T-helper 2 cell treated with Interferon-gamma antibody and Interleukin-4, amounts not matched to agents 100 ng/mL and 5 ng/mL, for 36 hours (primary cell): ENCODE data around the gene POLR1D. TPM values are rescaled to one million over a fixed set of nuclear protein-coding genes. Genes with fewer than 3 reads are reported as not detected.
"Not testable (repeated sequence)": the region's sequence is repeated elsewhere in the genome, so short reads cannot be mapped to it uniquely, and the experiment has no call there.

Source experiments
- intact Hi-C: fragments of 100-400 bp; cut with micrococcal nuclease; formaldehyde crosslinking; loops from one replicate; pipeline ENCODE4 v1.15.1; 2023
- total RNA-seq: library from RNA; stranded (reverse); gene quantifications from 2 replicates; pipeline ENCODE4 v1.2.3, GENCODE V29; 2022

The POLR1D gene
- total RNA-seq, 1 donor from 2014 or later: 108 TPM

DNA sequence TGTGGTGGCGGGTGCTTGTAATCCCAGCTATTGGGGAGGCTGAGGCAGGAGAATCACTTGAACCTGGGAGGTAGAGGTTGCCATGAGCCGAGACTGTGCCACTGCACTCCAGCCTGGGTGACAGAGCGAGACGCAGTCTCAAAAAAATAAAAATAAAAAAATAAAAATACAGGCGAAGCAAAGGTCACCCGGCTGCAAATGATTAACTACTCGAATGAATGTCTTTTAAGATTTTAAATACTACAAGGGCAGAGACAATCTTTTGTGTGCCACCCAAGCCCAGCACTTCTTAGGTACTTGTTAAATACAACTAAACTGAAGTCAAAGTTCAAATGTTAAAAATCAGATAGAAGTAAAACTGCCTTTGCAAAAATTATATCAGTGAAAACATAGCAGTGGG is 8.1 kb upstream of the POLR1D start:
- intact Hi-C loops: no loop called here

- intact Hi-C loops: no loop called here
These were observed 3.8 kb upstream of the POLR1D start for GRCh38 chr13:27617881-27618321.

- intact Hi-C loops: no loop called here
These were observed 2.5 kb upstream of the POLR1D start for GRCh38 chr13:27619093-27619727.

DNA sequence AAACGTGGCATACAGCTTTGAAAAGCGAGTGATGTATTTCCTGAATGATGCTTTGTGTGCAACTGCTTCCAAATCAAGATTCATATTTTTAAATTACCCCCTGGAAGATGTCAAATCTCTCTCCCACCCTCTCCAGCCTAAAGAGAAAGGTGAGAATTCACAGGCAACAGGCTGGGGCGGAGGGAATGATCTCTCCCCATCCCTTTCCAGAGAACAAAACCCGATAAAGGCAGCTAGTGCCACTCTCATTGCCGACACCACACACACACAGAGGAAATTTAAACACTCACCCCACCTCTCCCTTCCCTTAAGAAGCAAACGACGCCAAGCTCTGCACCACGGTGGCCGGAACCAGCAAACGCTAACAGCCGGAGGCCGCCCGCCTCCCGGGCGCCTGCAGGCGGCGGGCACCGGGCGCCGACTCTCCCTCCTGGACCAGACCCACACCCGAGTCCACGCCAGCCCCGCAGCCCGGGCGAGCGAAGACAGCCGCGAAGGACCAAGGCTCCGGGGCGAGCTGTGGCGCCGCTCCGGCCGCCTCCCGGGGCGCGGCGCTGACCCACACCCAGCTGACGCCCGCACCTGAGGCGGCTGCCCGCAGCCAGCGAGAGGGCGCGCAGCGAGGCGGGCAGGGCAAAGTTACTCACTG is 1.8 kb upstream of the POLR1D start:
- intact Hi-C loops: loop anchor here (2.0 to 5.0 kb wide), 5 partner anchors 207 to 1039 kb away; partner anchors contain the start of genes PAN3, POMP, RPL21 and USP12

GRCh38 chr13:27620377-27621115 is 1.1 kb upstream of the POLR1D start, which contains the start of gene LNX2:
LNX2 (minus strand) TSS chr13:27620529; CDS start chr13:27581703, 38,826 bp downstream.
- intact Hi-C loops: loop anchor here (1.0 to 5.0 kb wide), 7 partner anchors 170 to 1038 kb away; partner anchors contain the start of genes MTIF3, PAN3, POMP and RPL21

GRCh38 chr13:27621116-27621365 is 651 bp upstream of the POLR1D start:
- intact Hi-C loops: loop anchor here (1.0 to 5.0 kb wide), 7 partner anchors 171 to 1038 kb away; partner anchors contain the start of genes MTIF3, PAN3, POMP and RPL21

DNA sequence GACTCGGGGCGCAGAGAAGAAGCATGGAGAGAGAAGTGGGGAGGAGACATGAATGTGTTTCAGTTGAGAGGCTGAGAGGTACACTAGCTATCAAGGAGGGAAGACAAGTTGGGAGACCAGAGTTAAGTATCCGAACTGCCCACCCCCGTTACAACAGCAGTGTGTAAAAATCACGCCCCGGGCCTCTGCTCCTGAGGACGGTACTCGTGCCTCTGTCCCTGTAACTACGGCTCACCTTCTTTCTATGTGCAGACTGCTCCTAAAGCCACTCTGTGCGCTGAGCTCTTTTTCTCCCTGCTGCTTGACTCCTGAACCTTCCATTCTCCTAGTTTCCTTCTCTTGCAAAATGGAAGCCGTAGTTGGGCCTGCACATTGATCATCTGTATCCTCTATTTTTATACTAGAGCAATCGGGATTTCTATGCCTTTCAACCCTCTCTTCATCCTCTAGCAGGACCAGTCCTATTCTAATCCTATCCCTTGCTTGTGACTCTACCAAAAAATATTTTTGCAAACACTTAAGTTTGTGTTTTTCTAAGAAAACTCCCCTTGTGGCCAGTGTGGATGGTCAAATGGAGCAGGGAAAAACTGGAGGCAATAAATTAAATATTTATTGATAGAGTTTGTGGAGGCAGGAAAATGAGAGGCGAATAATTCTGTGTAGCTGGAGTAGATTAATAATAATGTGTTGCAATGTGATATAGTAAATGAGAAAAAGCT is 569 bp downstream of the POLR1D start:
- intact Hi-C loops: loop anchor here (5.0 kb wide), 3 partner anchors 205 to 450 kb away; partner anchors contain the start of genes RPL21 and USP12

DNA sequence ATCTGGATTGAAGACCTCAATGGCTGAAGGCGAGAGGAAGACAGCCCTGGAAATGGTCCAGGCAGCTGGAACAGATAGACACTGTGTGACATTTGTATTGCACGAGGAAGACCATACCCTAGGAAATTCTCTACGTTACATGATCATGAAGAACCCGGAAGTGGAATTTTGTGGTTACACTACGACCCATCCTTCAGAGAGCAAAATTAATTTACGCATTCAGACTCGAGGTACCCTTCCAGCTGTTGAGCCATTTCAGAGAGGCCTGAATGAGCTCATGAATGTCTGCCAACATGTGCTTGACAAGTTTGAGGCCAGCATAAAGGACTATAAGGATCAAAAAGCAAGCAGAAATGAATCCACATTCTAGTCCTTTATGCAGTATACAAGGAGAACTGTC is 1.2 kb downstream of the POLR1D start:
- intact Hi-C loops: loop anchor here (5.0 kb wide), 3 partner anchors 204 to 451 kb away; partner anchors contain the start of genes RPL21 and USP12

GRCh38 chr13:27624071-27624470 is 2.4 kb downstream of the POLR1D start:
- intact Hi-C loops: loop anchor here (5.0 kb wide), 3 partner anchors 203 to 452 kb away; partner anchors contain the start of genes RPL21 and USP12

DNA sequence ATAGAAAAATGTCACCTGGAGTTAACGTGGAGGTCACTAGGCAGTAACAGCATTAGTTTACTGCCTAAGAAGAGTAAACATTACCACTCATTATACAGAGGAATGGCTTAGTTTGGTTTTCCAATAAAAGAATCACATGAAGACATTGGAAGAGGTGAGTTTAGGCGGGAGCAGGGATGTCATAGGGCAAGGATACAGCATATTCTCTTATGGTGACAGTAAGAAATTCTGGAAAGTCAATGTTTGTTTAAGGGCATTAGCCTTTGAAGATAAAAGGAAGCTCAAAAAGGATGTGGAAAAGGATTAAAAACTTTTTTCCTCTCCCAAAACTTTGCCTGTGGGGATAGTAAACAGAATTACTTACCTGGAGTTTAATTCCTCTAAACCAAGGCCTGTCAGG is 4.1 kb downstream of the POLR1D start:
- intact Hi-C loops: no loop called here

- intact Hi-C loops: no loop called here
These were observed 5.7 kb downstream of the POLR1D start for GRCh38 chr13:27627380-27627779.

- intact Hi-C loops: no loop called here
These were observed 6.4 kb downstream of the POLR1D start for GRCh38 chr13:27628081-27628480.

- intact Hi-C loops: not testable (repeated sequence)
These were observed 7.1 kb downstream of the POLR1D start for GRCh38 chr13:27628766-27629165.

DNA sequence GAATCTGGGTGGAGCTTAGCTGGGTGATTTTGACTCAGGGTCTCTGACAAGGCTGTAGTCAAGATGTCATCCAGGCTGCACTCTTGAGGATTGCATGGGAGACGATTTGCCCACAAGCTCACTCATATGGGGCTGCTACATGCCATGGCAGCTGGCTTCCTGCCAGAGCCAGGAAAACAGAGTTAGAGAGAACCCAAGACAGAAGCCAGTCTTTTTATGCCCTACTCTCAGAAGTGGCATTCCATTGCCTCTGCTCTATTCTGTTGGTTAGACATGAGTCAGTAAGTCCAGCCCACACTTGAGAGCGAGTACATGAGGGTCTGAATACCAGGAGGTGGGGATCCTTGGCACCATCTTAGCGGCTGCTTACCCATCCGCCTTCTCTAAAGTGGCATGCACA is 9.5 kb downstream of the POLR1D start:
- intact Hi-C loops: no loop called here

DNA sequence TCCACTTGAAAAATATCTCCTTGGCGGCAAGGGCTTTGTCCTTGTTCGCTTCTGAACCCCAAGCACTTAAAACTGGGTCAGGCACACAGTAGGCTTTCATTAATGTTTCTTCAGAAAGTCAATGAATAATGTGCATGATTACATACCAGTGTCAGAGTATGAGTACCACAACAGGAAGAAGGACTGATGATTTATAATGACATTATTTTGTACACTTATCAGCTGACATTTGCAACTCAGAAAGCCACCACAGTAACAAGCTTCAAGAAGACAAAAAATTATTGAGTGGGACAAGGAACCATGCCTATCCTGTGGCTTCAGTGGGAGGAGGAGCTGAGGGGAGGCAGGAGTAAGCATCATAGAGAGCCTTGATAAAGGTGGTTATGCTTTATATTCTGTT is 10.0 kb downstream of the POLR1D start:
- intact Hi-C loops: no loop called here

DNA sequence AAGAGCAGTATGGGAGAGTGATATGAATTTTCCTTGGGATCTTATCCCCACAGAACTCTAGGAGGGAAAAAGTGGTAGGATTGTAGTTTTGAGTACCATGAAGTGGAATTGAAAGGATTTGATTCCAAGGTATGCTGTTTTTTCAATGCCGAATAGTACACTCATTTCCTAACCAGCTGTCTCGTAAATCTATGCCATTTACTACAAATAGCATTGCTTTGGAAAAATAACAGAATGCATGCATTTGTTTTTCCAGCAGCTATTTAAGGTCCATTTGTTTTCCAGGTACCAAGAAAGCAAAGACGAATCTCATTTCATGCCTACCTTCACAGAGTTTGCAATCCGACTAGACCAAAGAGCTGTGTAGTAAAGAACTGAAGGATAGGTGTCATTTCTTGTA is 10.5 kb downstream of the POLR1D start:
- intact Hi-C loops: no loop called here

DNA sequence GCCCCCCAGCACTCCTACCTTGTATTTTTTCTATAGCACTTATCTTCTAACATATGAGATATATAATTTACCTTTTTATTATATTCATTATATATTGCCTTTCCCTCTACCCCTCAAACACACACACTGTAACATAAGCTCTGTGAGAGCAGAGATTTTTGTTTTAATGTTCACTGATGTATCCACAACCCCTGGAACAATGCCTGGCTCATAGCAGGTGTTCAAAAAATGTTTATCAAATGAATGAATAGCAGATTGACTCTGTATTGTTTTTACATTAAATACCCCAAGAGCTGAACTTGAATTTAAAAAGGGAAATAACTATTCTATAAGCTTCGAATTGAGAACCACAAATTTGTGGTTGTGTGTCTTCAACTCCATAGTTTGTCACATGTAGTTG is 11.0 kb downstream of the POLR1D start:
- intact Hi-C loops: no loop called here

GRCh38 chr13:27634231-27634630 is 12.5 kb downstream of the POLR1D start:
- intact Hi-C loops: no loop called here

DNA sequence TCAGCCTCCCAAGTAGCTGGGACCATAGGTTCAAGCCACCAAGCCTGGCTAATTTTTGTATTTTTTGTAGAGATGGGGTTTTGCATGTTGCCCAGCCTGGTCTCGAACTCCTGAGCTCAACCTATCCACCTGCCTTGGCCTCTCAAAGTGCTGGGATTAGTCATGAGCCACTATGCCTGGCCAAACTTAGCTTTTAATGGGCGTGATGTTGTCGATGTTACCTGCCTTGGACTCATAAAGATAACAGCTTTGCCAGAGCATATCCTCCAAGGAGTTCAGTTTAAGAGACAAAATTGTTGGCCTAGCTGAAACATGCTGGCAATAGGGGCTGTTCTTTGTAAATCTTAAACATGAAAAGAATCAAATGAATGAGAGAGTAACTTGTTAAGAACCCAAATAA is 13.1 kb downstream of the POLR1D start:
- intact Hi-C loops: no loop called here

- intact Hi-C loops: no loop called here
These were observed 13.6 kb downstream of the POLR1D start for GRCh38 chr13:27635266-27635665.

DNA sequence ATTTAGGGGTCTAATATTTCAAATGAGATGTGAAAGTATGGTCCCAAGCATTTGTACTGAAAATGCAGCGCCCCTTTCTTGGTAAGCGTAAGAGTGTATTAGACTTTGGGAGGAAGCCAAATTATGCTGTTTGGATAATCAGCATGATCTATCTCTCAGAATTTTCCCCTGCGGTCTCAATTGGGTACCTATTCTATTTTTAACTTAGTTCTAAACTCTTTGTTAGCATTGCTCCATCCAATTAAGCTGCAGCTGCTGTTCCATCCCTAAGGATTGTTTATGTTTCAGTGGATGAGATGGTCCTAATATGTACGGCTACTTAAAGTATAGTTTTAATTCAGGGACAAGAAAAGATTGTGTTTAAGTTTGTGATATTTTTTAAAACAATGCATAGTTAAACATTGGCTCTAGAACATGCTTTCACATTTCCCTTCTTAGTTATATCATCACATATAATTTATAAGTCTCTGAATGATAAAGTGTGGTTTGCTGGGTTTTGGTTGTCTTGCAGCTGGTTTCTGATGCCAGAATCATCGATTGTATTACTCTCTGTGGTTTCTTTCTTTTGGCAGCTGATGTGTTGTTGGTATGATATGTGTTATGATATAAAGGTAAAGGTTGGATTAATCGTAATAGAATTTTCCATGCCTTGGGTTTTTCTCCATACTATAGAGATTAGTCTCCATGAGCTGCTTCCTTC is 15.0 kb downstream of the POLR1D start:
- intact Hi-C loops: no loop called here
